Stomach (tissue), 4 donors: ENCODE results near the gene POGZ.

Source experiments
- CTCF ChIP-seq, 7 experiments: fragments of 450-650 bp in 4 of 7; fragments of 200-600 bp in 3 of 7; sonication (generic) in 3 of 7; IDR thresholded peaks; one replicate each; pipeline ENCODE4 v1.5.1; 2016 to 2019; ENCODE audit warnings: antibody characterized with exemption in 7 of 7, control low read depth in 2 of 7, mild to moderate bottlenecking in 1 of 7
- POLR2AphosphoS5 ChIP-seq, 3 donors: sonication (generic); formaldehyde crosslinking; IDR thresholded peaks; one replicate each; pipeline ENCODE4 v1.6.1; 2016; ENCODE audit warnings: antibody characterized with exemption in 3 of 3

- TF ChIP-seq CTCF (IDR thresholded peaks at IDR 0.05) (no peak), POLR2AphosphoS5 (IDR thresholded peaks at IDR 0.05) (no peak)
Measured at GRCh38 chr1:151482017-151482416, 22.7 kb upstream of the POGZ start.
